CD8-positive, alpha-beta memory T cell (primary cell): Measurements from ENCODE around the gene PPP1R2B. TPM values are rescaled to one million over a fixed set of nuclear protein-coding genes. Genes with fewer than 3 reads are reported as not detected.

ENCODE experiments used
- CTCF ChIA-PET: fragments of 350-600 bp; sonication (Branson Sonifier 250); formaldehyde crosslinking; loops from one replicate; lab custom pipeline; 2021; ENCODE audit warnings: antibody characterized with exemption; lab: Charles Lee
- POLR2A ChIA-PET: fragments of 350-600 bp; sonication (Branson Sonifier 250); formaldehyde crosslinking; loops from one replicate; lab custom pipeline; 2021; ENCODE audit warnings: antibody characterized with exemption; lab: Charles Lee
- DNase-seq, 5 donors: peaks; one replicate each; pipeline versions ENCODE4 v3.0.0 to v3.0.0-alpha.2; 2020 to 2022; ENCODE audit warnings: mixed read lengths in 1 of 5
- H3K27ac ChIP-seq: one replicate; pipeline ENCODE4 v1.7.0; 2013; ENCODE audit warnings: low read depth, mild to moderate bottlenecking, low read length, moderate library complexity
- H3K27me3 ChIP-seq: 2 replicates; pipeline ENCODE4 v1.7.0; 2013; ENCODE audit warnings: low read length, mild to moderate bottlenecking; ENCODE audit not compliant: insufficient read depth, poor library complexity, severe bottlenecking
- H3K36me3 ChIP-seq: 2 replicates; pipeline ENCODE4 v1.7.0; 2013; ENCODE audit warnings: mild to moderate bottlenecking, low read length, moderate library complexity; ENCODE audit not compliant: insufficient read depth
- H3K4me1 ChIP-seq: 2 replicates; pipeline ENCODE4 v1.7.0; 2013; ENCODE audit warnings: mild to moderate bottlenecking, low read length, moderate library complexity; ENCODE audit not compliant: insufficient read depth
- H3K4me3 ChIP-seq: 2 replicates; pipeline ENCODE4 v1.7.0; 2013; ENCODE audit warnings: mild to moderate bottlenecking, low read length
- H3K9me3 ChIP-seq: 2 replicates; pipeline ENCODE4 v1.7.0; 2013; ENCODE audit warnings: mild to moderate bottlenecking, low read length
- H3K27ac Mint-ChIP-seq, 8 donors: one replicate each; pipeline ENCODE4 v1.8.0; 2020 to 2021; ENCODE audit warnings: mixed read lengths in 8 of 8, mild to moderate bottlenecking in 6 of 8, inconsistent platforms in 3 of 8, moderate library complexity in 3 of 8
- H3K27me3 Mint-ChIP-seq, 2 donors: one replicate each; pipeline ENCODE4 v1.8.0; 2020 to 2021; ENCODE audit warnings: mixed read lengths in 2 of 2, mild to moderate bottlenecking in 1 of 2, moderate library complexity in 1 of 2
- H3K36me3 Mint-ChIP-seq, 3 donors: one replicate each; pipeline ENCODE4 v1.8.0; 2020 to 2021; ENCODE audit warnings: mixed read lengths in 3 of 3, inconsistent platforms in 1 of 3, mild to moderate bottlenecking in 1 of 3
- H3K4me1 Mint-ChIP-seq, 3 donors: one replicate each; pipeline ENCODE4 v1.8.0; 2020 to 2021; ENCODE audit warnings: mixed read lengths in 3 of 3, inconsistent platforms in 1 of 3, mild to moderate bottlenecking in 1 of 3
- H3K4me3 Mint-ChIP-seq, 7 donors: one replicate each; pipeline ENCODE4 v1.8.0; 2020 to 2021; ENCODE audit warnings: mixed read lengths in 7 of 7, mild to moderate bottlenecking in 6 of 7, moderate library complexity in 4 of 7, inconsistent platforms in 2 of 7
- H3K9me3 Mint-ChIP-seq, 5 donors: one replicate each; pipeline ENCODE4 v1.8.0; 2020 to 2022; ENCODE audit warnings: mixed read lengths in 5 of 5, mild to moderate bottlenecking in 3 of 5, moderate library complexity in 2 of 5, inconsistent platforms in 1 of 5
- polyA plus RNA-seq: library from polyadenylated mRNA; unstranded; fragments of 300-500 nt; fragmentation: Illumina TruSeq; gene quantifications from one replicate; pipeline ENCODE4 v1.2.3, GENCODE V29; 2021
- total RNA-seq, 2 experiments: library from RNA; stranded (reverse); gene quantifications; one replicate each; pipeline ENCODE4 v1.2.3, GENCODE V29; 2021

The PPP1R2B gene
- total RNA-seq (under 1 TPM in 1 of 2 experiments, not detected in 1; 0.18 TPM), polyA plus RNA-seq (0.10 TPM)

DNA sequence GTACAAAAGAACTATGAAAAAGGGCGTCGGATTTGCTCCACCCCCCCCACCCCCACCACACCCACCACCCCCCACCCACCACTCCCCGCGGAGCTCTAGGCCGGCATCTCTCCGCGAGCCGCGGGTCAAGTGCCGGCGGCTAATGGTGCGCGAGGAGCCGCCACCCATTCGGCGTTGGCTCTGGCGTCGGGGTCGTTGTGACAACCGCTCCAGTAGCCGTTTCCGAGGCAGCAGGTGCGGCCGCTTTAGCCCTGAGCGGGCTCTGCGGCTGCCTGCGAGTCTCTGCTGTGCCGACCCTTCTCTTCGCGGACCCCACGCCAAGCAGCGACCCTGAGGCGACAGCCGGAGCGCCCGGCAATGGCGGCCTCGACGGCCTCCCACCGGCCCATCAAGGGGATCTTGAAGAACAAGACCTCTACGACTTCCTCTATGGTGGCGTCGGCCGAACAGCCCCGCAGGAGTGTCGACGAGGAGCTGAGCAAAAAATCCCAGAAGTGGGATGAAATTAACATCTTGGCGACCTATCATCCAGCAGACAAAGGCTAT, at the start of gene PPP1R2B:
Gene PPP1R2B (plus strand): TSS at position 90 of the 546 bp plus-strand sequence. CDS start 268 bp downstream, at position 358.
- H3K27ac Mint-ChIP-seq: peak within 1 kb of the TSS in 1 of 8 donors; percentile 14

DNA sequence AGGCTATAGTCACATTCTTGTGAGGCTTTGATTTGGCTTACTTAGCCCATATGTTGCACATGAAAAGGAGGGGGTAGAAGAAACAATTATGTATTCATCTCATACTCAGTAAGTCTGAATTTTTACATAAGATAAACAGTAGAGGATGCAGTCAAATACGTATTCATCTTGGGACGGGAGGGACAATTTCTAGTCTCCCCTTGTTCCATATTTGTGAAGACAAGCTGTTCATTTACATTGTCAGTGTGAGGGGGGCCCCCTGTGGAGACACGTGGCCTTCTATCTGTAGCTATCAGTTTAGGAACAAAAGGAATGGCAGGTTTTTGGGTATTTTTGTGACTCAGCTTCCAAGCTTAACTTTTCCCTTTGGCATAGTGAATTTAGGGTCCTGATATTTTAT, 49.2 kb upstream of the PPP1R2B start:
- ChIA-PET POLR2A (no interaction called here), CTCF (no interaction called here)

More for the DNA sequence above, at the start of gene PPP1R2B:
- H3K4me3 ChIP-seq: no peak within 1 kb of the TSS
- CTCF ChIA-PET: no interaction called here
- H3K9me3 Mint-ChIP-seq: peaks cover 19 to 49% (median 40%) of the 10 kb centered on the region in 5 donors
- POLR2A ChIA-PET: no interaction called here
- H3K4me1 ChIP-seq: no peaks in the 10 kb centered on the region
- peaks cover 0 to 57% (median 4%) of the 10 kb centered on the region in 3 donors for H3K36me3 Mint-ChIP-seq
- H3K4me1 Mint-ChIP-seq: no peaks in the 10 kb centered on the region
- H3K9me3 ChIP-seq: no peaks in the 10 kb centered on the region
- H3K36me3 ChIP-seq: no peaks in the 10 kb centered on the region
- peaks cover 31 to 63% of the 10 kb centered on the region in 2 donors for H3K27me3 Mint-ChIP-seq
- DNase-seq: no peak
- no peak within 1 kb of the TSS for H3K27ac ChIP-seq
- H3K4me3 Mint-ChIP-seq: no peak within 1 kb of the TSS
- H3K27me3 ChIP-seq: no peaks in the 10 kb centered on the region

GRCh38 chr5:156802501-156802900, 47.6 kb upstream of the PPP1R2B start:
- Mint-ChIP-seq H3K4me1 (peaks cover 0 to 7% (median 2%) of the 10 kb centered on the region in 3 donors), H3K9me3 (peaks cover 0 to 2% (median 0%) of the 10 kb centered on the region in 5 donors), H3K36me3 (peaks cover 0 to 16% (median 0%) of the 10 kb centered on the region in 3 donors), H3K4me3 (no peak overlapping the region), H3K27ac (no peak overlapping the region), H3K27me3 (peaks cover 0 to 48% of the 10 kb centered on the region in 2 donors)
- Histone ChIP-seq H3K9me3 (no peaks in the 10 kb centered on the region), H3K27ac (no peak overlapping the region), H3K36me3 (no peaks in the 10 kb centered on the region), H3K27me3 (no peaks in the 10 kb centered on the region), H3K4me1 (no peaks in the 10 kb centered on the region), H3K4me3 (no peak overlapping the region)
- no peak for DNase-seq
- ChIA-PET POLR2A (no interaction called here), CTCF (no interaction called here)

More for the DNA sequence above, 49.2 kb upstream of the PPP1R2B start:
- DNase-seq: no peak
- peaks cover 4 to 42% of the 10 kb centered on the region in 2 donors for H3K27me3 Mint-ChIP-seq
- H3K4me3 Mint-ChIP-seq: no peak overlapping the region
- Histone ChIP-seq H3K36me3 (no peaks in the 10 kb centered on the region), H3K4me3 (no peak overlapping the region), H3K27ac (no peak overlapping the region), H3K4me1 (no peaks in the 10 kb centered on the region), H3K9me3 (no peaks in the 10 kb centered on the region), H3K27me3 (no peaks in the 10 kb centered on the region)
- peaks cover 0 to 9% (median 0%) of the 10 kb centered on the region in 3 donors for H3K36me3 Mint-ChIP-seq
- peaks cover 0 to 7% (median 2%) of the 10 kb centered on the region in 3 donors for H3K4me1 Mint-ChIP-seq
- H3K9me3 Mint-ChIP-seq: no peaks in the 10 kb centered on the region
- H3K27ac Mint-ChIP-seq: no peak overlapping the region

- Histone ChIP-seq H3K27ac (no peak overlapping the region), H3K36me3 (no peaks in the 10 kb centered on the region), H3K4me3 (no peak overlapping the region), H3K4me1 (no peaks in the 10 kb centered on the region), H3K27me3 (no peaks in the 10 kb centered on the region), H3K9me3 (no peaks in the 10 kb centered on the region)
- peak overlapping the region in 1 of 8 donors; percentile 6 for H3K27ac Mint-ChIP-seq
- POLR2A ChIA-PET: no interaction called here
- H3K4me1 Mint-ChIP-seq: peaks cover 0 to 7% (median 2%) of the 10 kb centered on the region in 3 donors
- DNase-seq: no peak
- H3K9me3 Mint-ChIP-seq: peaks cover 0 to 3% (median 0%) of the 10 kb centered on the region in 5 donors
- H3K27me3 Mint-ChIP-seq: peaks cover 0 to 44% of the 10 kb centered on the region in 2 donors
- H3K36me3 Mint-ChIP-seq: peaks cover 0 to 17% (median 0%) of the 10 kb centered on the region in 3 donors
- H3K4me3 Mint-ChIP-seq: no peak overlapping the region
- CTCF ChIA-PET: no interaction called here
Measured at GRCh38 chr5:156803404-156803803, 46.7 kb upstream of the PPP1R2B start.

DNA sequence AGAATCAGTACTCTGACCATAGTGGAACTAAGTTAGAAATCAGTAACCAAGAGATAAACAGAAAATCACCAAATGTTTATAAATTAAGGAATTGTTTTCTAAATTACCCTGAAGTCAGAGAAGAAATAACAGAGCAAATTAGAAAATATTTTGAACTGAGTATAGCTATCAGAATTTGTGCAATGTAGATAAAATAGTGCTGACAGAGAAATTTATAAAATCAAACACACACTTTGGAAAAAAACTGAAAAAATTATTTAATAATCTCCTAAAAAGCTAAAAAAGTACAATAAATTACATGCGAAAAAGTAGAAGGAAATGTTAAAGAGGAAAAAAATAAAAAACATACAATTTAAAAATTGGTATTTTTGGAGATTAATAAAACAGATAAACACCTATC, 37.1 kb upstream of the PPP1R2B start:
- no peaks in the 10 kb centered on the region for H3K27me3 ChIP-seq
- CTCF ChIA-PET: interaction anchor here (1.3 kb wide), 1 partner anchor 24 kb away, joined by 3 read pairs; no protein-coding TSS in a partner anchor
- Mint-ChIP-seq H3K4me3 (no peak overlapping the region), H3K36me3 (peaks cover 0 to 5% (median 0%) of the 10 kb centered on the region in 3 donors), H3K27ac (no peak overlapping the region), H3K9me3 (no peaks in the 10 kb centered on the region), H3K27me3 (no peaks in the 10 kb centered on the region), H3K4me1 (no peaks in the 10 kb centered on the region)
- H3K9me3 ChIP-seq: no peaks in the 10 kb centered on the region
- POLR2A ChIA-PET: no interaction called here
- H3K36me3 ChIP-seq: no peaks in the 10 kb centered on the region
- no peak overlapping the region for H3K27ac ChIP-seq
- no peaks in the 10 kb centered on the region for H3K4me1 ChIP-seq
- no peak for DNase-seq
- H3K4me3 ChIP-seq: no peak overlapping the region

DNA sequence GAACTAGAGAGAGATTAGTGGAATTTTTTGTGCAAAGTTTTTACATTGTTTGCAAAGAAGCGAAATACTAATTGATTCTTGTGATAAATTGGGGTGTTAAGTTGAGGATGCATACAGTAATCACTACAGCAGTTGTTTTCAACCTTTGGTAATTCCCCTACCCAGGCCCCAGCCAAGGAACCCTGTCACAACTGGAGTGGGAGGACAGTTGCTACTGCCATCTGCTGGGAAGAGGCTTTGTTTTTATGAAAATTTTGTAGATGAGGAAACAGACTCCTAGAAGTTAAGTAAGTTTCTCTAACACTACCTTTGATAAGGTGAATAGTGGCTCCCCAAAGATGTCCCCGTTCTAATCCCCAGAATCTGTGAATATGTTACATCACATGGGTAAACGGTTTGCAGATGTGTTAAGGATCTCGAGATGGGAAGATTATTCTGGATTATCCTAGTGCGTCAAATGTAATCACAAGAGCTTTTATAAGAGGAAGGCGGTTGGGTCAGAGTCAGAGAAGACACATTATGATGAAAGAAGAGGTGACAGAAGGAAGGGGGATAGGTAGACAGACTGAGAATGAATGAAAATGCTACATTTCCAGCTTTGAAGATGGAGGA, 34.0 kb upstream of the PPP1R2B start:
- Histone ChIP-seq H3K4me3 (no peak overlapping the region), H3K36me3 (no peaks in the 10 kb centered on the region), H3K4me1 (no peaks in the 10 kb centered on the region), H3K9me3 (no peaks in the 10 kb centered on the region), H3K27me3 (no peaks in the 10 kb centered on the region), H3K27ac (no peak overlapping the region)
- H3K9me3 Mint-ChIP-seq: no peaks in the 10 kb centered on the region
- H3K4me1 Mint-ChIP-seq: no peaks in the 10 kb centered on the region
- CTCF ChIA-PET: interaction anchor here (1.1 kb wide), 1 partner anchor 11 kb away, joined by 3 read pairs; no protein-coding TSS in a partner anchor
- POLR2A ChIA-PET: no interaction called here
- H3K4me3 Mint-ChIP-seq: no peak overlapping the region
- H3K27me3 Mint-ChIP-seq: no peaks in the 10 kb centered on the region
- no peaks in the 10 kb centered on the region for H3K36me3 Mint-ChIP-seq
- H3K27ac Mint-ChIP-seq: no peak overlapping the region
- DNase-seq: peak in 1 of 5 donors; percentile 1

- no peaks in the 10 kb centered on the region for H3K4me1 Mint-ChIP-seq
- H3K36me3 Mint-ChIP-seq: peaks cover 0 to 5% (median 0%) of the 10 kb centered on the region in 3 donors
- peaks cover 2 to 9% of the 10 kb centered on the region in 2 donors for H3K27me3 Mint-ChIP-seq
- no peak overlapping the region for H3K27ac Mint-ChIP-seq
- Histone ChIP-seq H3K27ac (no peak overlapping the region), H3K27me3 (no peaks in the 10 kb centered on the region), H3K36me3 (no peaks in the 10 kb centered on the region), H3K9me3 (no peaks in the 10 kb centered on the region), H3K4me1 (no peaks in the 10 kb centered on the region), H3K4me3 (no peak overlapping the region)
- CTCF ChIA-PET: no interaction called here
- POLR2A ChIA-PET: no interaction called here
- DNase-seq: no peak
- H3K9me3 Mint-ChIP-seq: no peaks in the 10 kb centered on the region
- H3K4me3 Mint-ChIP-seq: no peak overlapping the region
Measured at GRCh38 chr5:156819537-156819936, 30.6 kb upstream of the PPP1R2B start.

GRCh38 chr5:156819967-156820581, 30.0 kb upstream of the PPP1R2B start:
- Histone ChIP-seq H3K4me3 (no peak overlapping the region), H3K4me1 (no peaks in the 10 kb centered on the region), H3K9me3 (no peaks in the 10 kb centered on the region), H3K27me3 (no peaks in the 10 kb centered on the region), H3K36me3 (no peaks in the 10 kb centered on the region), H3K27ac (no peak overlapping the region)
- no peak for DNase-seq
- H3K27ac Mint-ChIP-seq: no peak overlapping the region
- no peak overlapping the region for H3K4me3 Mint-ChIP-seq
- peaks cover 2 to 12% of the 10 kb centered on the region in 2 donors for H3K27me3 Mint-ChIP-seq
- ChIA-PET POLR2A (no interaction called here), CTCF (no interaction called here)
- H3K36me3 Mint-ChIP-seq: peaks cover 0 to 5% (median 0%) of the 10 kb centered on the region in 3 donors
- no peaks in the 10 kb centered on the region for H3K9me3 Mint-ChIP-seq
- H3K4me1 Mint-ChIP-seq: no peaks in the 10 kb centered on the region
